RWPE1 (cell line): ENCODE measurements around the gene NTN1.

Source experiments
- CTCF ChIA-PET: fragments of 350-600 bp; sonication (Branson Sonifier 250); formaldehyde crosslinking; extraction: SDS; loops from one replicate; lab custom pipeline; 2021; lab: Yijun Ruan, JAX
- POLR2A ChIA-PET: fragments of 400-600 bp; formaldehyde crosslinking; extraction: SDS; loops from one replicate; lab custom pipeline; 2020; ENCODE audit warnings: antibody characterized with exemption; ENCODE audit not compliant: low non-redundant PET; lab: Yijun Ruan, JAX
- DNase-seq: peaks from one replicate; pipeline ENCODE4 v3.0.0; 2012; ENCODE audit warnings: low spot score
- H3K27ac ChIP-seq: fragments of 450-650 bp; 2 replicates; pipeline ENCODE4 v1.5.1; 2017
- TF ChIP-seq, protein P1 (sequence below): fragments of 450-650 bp; conservative IDR thresholded peaks from 2 replicates; pipeline ENCODE4 v1.5.1; 2017; ENCODE audit warnings: low read depth, mild to moderate bottlenecking

Gene NTN1

GRCh38 chr17:9167379-9167778 lies 146.1 kb downstream of the NTN1 start:
- TF ChIP-seq, protein P1, sequence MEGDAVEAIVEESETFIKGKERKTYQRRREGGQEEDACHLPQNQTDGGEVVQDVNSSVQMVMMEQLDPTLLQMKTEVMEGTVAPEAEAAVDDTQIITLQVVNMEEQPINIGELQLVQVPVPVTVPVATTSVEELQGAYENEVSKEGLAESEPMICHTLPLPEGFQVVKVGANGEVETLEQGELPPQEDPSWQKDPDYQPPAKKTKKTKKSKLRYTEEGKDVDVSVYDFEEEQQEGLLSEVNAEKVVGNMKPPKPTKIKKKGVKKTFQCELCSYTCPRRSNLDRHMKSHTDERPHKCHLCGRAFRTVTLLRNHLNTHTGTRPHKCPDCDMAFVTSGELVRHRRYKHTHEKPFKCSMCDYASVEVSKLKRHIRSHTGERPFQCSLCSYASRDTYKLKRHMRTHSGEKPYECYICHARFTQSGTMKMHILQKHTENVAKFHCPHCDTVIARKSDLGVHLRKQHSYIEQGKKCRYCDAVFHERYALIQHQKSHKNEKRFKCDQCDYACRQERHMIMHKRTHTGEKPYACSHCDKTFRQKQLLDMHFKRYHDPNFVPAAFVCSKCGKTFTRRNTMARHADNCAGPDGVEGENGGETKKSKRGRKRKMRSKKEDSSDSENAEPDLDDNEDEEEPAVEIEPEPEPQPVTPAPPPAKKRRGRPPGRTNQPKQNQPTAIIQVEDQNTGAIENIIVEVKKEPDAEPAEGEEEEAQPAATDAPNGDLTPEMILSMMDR: no peak
- ChIA-PET POLR2A (no interaction called here), CTCF (no interaction called here)
- no peak for DNase-seq
- H3K27ac ChIP-seq: no peak overlapping the region

DNA sequence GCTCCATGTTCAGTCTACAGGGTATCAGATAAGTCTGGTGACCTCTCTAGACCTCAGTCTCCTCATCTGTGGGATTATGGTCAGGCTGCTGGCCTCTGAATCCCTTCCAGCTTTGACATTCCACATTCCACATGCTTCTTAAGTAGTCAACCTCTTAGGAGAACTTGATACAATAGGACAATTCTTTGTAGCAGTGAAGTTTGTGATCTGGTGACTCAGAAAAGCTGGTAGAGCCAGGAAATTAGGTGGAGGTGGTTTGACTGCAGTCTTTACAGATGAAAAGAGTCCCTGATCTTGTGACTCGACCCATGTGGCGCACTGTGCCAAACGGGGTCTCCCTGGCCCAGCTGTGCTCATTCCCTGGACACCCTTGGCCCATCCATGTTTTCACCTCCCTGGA lies 147.8 kb downstream of the NTN1 start:
- TF ChIP-seq, protein P1: no peak
- DNase-seq: no peak
- ChIA-PET CTCF (no interaction called here), POLR2A (no interaction called here)
- no peak overlapping the region for H3K27ac ChIP-seq

DNA sequence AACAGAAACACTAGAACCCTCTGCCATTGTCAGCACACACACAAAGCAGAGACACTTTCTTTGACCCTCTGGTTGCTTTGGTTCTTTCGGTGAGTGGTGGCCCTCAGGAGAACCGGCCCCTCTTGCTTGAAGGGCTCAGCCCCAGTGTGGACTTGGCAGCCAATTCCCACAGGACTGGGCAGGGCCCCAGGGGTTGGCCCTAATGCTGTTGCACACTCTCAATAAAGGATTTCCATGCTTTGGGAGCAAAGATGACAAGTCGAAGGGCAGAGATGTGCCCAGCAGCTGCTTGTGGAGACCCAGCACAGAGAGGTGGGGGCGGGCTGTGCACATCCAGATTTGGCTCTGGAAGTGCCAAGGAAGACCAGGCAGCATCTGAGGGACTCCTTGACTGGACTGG lies 149.0 kb downstream of the NTN1 start:
- H3K27ac ChIP-seq: no peak overlapping the region
- TF ChIP-seq, protein P1: no peak
- CTCF ChIA-PET: no interaction called here
- DNase-seq: no peak
- POLR2A ChIA-PET: no interaction called here

- no peak overlapping the region for H3K27ac ChIP-seq
- TF ChIP-seq, protein P1: no peak
- no peak for DNase-seq
- CTCF ChIA-PET: no interaction called here
- POLR2A ChIA-PET: no interaction called here
Observed at GRCh38 chr17:9170853-9171252, 149.5 kb downstream of the NTN1 start.

- CTCF ChIA-PET: no interaction called here
- TF ChIP-seq, protein P1: no peak
- no peak overlapping the region for H3K27ac ChIP-seq
- POLR2A ChIA-PET: no interaction called here
- DNase-seq: no peak
Observed at GRCh38 chr17:9173386-9173983, 152.2 kb downstream of the NTN1 start.

GRCh38 chr17:9174312-9174711 lies 153.0 kb downstream of the NTN1 start:
- TF ChIP-seq, protein P1: no peak
- H3K27ac ChIP-seq: no peak overlapping the region
- DNase-seq: no peak
- CTCF ChIA-PET: no interaction called here
- POLR2A ChIA-PET: no interaction called here
